HG03064 (cell line): ENCODE measurements around the gene NXN.
"Not testable (repeated sequence)": the region's sequence is repeated elsewhere in the genome, so short reads cannot be mapped to it uniquely, and the experiment has no call there.

ENCODE experiments used
- ATAC-seq: cut with Tn5 transposase; IDR thresholded peaks from one replicate; pipeline ENCODE4 v1.9.1; 2021; ENCODE audit warnings: low read depth; ENCODE audit not compliant: unreplicated experiment

Gene NXN

DNA sequence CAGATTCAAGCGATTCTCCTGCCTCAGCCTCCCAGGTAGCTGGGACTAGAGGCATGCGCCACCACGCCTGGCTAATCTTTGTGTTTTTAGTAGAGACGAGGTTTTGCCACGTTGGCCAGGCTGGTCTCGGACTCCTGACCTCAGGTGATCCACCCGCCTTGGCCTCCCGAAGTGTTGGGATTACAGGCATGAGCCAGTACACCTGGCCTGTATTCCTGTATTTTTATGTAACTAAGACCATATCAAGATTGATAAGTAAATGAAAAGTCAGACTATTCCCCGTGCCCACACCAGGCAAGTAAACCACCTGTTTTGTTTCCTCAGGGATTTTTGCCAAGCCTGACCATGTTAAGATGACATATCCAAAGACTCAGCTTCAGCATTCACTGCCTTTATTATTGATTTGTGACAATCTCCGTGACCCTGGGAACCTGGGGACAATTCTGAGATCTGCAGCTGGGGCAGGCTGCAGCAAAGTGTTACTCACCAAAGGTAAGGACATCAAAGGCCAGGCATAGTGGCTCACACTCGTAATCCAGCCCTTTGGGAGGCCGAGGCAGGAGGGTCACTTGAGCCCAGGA lies 191.8 kb downstream of the NXN start:
- no peak for ATAC-seq

DNA sequence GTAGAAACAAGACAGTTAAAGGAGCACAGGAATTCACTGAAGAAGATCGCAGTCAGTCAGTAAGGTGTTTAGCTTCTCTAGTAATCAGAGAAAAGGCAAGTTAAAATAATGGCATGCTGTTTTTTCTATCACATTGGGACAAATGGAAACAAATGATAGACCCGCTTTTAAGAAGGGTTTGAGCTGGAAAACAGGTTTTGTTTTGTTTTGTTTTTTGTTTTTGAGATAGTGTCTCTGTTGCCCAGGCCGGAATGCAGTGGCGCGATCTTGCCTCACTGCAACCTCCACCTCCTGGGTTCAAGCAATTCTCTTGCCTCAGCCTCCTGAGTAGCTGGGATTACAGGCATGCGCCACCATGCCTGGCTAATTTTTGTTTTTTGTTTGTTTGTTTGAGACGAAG lies 193.7 kb downstream of the NXN start:
- ATAC-seq, result not testable (repeated sequence)

DNA sequence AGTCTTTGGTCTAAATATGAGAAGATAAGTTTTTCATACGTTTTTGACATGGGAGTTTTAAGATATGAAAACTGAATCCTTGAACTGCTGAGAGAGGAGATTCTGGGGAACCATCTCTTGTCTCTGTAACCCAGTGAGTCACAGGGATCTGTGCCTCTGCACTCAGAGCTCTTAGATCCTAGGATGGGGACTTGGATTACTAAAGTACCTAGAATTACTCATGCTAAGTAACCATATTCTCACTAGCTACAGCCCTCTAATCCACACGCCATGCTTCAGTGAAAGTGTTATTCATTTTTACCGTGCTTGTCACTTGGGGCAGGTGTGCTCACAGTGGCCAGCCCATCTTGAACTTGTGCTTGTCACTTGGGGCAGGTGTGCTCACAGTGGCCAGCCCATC lies 195.4 kb downstream of the NXN start:
- ATAC-seq, result no peak

DNA sequence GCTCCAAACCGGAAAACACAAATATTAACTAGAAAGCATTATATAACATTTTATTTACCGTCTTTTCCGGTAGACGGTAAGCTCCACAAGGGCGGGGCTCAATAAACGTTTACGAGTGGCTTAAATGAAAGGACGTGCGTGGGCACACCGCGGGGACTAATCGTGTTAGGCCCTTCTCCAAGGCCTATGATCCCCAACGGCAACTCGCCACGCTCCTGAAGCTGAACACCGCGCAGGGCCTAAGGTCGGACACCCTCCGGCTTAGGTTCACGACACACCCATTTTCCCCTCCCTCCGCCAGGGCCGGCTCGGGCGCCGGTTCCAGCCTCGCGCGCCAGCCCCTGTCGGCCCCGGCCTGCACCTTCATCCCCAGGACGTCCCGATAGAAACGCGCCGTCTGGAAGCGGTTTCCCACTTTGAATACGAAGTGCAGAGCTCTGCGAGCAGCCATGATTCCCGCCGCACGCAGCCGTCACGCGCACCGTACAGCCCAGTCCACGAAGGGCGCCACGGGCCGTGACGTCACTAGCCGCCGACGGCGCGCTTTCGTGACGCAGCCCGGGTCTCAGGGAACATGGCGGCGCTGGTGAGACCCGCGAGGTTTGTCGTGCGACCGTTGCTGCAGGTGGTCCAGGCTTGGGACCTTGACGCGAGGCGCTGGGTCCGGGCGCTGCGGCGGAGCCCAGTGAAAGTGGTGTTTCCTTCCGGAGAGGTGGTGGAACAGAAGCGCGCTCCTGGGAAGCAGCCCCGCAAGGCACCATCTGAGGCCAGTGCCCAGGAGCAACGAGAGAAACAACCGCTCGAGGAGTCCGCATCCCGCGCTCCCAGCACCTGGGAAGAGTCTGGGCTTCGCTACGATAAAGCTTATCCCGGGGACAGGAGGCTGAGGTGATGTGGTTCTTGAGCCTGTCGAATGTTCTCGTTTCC lies 197.5 kb downstream of the NXN start, which contains the start of the genes GLOD4 and MRM3:
TSS of gene GLOD4 (minus strand) at position 476 of the 927 bp plus-strand sequence. CDS start at position 451, 25 bp downstream.
TSS of gene MRM3 (plus strand) at position 549 of the 927 bp plus-strand sequence. CDS start at position 575, 26 bp downstream.
- peak; percentile 65 for ATAC-seq

DNA sequence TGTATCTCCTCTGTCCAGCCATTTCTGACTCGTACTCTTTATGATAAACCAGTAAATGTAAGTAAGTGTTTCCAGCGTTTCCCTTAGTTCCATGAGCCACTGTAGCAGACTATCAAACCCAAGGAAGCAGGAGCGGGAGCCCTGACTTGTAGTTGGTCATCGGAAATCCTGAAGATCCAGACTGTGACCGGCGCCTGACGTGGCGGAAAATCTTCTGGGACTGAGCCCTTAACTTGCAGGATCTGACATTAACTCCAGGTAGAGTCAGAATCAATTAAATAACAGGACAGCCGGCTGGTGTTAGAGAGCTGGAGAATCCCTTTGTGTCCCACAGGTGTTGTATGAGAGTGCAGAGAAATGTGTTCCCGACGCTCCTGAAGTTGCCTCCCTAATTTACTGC lies 201.5 kb downstream of the NXN start:
- no peak for ATAC-seq

DNA sequence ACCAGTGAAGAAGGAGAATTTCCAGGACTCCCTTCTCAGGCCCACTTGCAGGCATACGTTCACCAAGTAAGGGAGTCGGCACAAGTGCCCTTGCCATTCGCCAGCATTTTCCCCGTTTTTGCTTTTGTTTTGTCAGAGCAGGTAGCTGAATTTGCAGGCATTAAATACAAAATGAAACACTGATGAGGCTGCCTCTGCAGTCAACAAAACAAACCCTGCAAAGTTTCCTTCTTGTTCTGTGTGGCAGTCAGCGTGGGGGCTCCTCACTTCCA lies 205.3 kb downstream of the NXN start:
- ATAC-seq, result no peak

DNA sequence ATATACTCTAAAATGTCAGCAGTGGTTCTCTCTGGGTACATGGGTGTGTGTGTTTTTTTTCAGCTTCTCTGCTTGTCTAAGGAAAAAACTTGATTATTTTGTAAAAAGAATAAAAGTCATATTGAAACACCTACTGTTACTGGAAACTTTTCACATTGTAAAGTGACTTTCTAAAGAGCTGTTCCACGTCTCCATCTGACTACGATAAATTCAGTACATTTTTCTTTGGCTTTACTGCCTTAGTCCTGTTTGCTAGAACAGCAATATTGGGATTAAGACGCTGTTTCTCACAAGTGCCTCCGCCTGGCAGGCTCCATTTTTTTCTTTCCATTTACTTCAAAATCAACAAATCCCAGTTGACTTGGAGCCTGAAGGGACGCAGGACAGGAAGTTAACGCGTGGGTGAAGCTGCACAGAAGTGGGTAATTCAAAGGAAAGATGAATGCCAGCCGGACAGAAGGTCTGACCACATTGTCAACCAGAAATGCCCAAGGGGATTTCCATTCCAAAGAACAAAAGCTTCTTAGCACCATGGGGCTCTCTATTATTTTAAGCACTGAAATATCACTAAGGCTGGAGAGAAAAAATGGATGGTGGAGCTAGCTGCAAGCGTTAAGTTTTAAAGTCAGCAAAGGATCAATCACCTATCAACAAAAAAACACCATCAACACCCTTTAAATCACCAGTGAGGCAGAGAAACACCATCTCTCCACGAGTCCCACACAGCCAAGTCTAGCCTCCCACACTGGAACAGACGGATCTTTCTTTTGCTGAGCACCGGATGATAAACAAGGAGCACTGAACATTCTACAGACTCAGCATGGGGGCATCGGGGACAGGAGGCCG lies 205.9 kb downstream of the NXN start:
- ATAC-seq, result no peak

DNA sequence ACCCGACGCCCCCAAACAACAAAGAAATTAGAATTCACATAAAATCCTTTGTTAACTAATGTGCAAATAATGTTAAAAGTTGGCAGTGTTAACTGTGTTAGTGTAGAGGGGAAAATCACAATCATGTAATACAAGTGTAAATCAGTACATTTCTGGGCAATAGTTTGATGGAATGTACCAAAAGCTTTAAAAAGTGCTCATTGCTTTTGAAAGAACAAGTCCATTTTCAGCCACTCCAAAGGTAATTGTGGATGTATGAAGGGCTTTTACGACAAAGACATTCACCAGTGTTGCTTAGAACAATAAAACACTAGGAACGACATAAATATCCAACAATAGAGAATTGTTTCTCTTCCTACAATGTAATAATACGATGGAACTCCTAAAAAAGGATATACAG lies 206.6 kb downstream of the NXN start:
- no peak for ATAC-seq

DNA sequence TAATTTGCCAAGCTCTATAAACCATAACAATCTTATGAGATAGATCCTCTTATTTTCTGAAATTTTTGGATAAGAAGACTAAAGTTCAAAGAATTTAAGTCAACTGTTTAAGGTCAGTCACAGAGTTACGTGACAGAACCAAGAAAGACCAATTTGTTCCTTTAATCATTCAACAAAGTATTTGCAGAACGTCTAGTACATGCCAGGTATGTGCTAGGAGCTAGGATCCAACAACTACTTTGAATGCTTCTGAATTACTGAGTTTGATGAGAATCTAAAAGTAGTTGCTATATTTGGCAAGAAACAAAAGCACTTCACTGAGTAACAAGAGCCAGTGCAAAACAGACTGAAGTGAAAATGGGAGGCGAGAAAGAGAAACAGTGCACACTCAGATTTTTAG lies 212.5 kb downstream of the NXN start:
- ATAC-seq, result no peak

DNA sequence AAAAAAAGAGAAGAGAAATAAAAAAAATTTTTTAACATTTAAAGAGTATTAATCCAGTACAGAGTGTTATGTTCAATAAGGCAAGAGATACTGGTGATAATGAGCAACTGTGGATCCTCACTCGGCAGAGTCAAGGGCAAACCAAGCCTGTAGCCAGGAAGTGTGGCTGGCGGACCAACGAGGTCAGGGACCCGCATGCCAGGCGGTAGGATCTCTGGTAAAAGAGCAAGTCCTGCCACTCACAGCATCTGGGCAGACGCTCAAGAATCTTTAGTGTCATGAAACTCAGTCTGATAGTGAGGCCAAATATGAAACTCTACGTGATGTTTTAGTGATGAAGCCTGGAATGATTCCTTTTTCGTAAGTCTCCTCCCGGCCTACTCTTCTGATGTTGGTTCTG lies 219.2 kb downstream of the NXN start:
- ATAC-seq, result no peak

DNA sequence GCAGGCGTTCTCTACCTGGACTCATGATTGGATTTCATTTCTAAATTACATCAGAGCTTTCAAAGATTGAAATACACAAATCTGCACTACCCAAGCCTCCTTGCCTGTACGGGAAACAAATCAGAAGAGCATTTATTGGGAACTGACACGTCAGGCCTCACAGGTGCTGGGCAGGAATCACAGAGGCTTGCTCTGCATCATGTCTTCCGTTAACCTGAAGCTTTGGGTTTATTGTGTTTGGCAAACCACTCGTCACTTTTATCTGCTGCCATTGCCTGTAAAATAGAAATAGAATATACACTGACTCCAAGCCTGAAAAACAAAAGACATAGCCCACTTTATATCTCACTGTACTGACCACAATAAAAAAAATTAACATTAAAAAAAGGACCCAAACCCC lies 219.6 kb downstream of the NXN start:
- ATAC-seq, result no peak

DNA sequence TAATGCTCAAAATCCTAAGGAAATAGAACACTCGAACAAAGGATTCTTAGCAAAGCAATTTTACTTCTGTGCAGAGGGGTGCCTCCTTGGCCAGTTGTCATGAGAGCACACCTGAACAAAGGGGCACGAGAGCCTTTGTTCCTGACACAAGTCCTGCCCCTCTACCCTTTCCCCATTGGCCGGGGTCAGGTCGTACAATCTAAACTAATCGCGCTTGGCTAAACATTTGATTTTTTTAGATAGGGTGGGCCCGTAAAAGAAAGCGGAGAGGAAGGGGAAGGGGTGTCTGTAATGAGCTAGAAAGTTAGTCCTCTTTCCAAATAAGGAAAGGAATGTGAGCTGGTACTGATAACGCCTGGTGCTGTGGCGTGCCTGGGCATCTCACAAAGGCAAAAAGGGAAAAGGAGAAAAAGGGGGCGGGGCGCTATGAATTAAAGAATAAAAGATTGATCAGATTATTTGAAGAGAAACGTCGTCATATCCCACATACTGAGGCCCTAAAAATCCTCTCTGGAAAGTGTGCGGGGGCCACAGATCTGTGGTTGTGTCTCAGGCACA lies 223.5 kb downstream of the NXN start:
- not testable (repeated sequence) for ATAC-seq

DNA sequence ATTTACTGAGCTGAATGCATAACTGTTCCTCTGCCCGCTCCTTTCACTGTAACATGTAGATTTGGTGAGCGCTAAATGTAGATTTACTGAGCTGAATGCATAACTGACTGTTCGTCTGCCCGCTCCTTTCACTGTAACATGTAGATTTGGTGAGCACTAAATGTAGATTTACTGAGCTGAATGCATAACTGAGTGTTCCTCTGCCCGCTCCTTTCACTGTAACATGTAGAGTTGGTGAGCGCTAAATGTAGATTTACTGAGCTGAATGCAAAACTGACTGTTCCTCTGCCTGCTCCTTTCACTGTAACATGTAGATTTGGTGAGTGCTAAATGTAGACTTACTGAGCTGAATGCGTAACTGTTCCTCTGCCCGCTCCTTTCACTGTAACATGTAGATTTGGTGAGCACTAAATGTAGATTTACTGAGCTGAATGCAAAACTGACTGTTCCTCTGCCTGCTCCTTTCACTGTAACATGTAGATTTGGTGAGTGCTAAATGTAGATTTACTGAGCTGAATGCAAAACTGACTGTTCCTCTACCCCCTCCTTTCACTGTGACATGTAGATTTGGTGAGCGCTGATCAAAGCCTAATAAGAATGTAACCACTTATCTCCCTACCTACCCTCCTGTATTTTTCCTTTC lies 224.1 kb downstream of the NXN start:
- ATAC-seq, result not testable (repeated sequence)

DNA sequence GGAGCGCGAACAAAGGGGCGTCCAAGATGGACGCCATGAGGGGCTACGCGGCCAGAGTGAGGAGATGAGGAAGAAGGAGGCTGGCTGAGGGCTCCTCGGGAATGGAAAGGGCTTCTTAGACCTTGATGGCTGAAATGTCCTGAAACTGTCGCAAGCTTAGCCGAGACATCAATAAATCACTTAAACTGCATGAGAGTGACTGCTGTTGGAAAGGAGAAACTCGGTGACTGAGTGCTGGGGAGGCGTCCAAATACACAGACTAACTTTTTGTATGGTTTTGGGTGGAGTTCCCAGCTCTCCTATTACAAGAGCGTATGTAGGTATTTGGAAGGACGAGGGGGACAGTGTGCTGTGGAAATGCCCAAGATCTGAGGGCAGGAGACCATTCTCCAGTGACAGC lies 226.2 kb downstream of the NXN start:
- no peak for ATAC-seq

DNA sequence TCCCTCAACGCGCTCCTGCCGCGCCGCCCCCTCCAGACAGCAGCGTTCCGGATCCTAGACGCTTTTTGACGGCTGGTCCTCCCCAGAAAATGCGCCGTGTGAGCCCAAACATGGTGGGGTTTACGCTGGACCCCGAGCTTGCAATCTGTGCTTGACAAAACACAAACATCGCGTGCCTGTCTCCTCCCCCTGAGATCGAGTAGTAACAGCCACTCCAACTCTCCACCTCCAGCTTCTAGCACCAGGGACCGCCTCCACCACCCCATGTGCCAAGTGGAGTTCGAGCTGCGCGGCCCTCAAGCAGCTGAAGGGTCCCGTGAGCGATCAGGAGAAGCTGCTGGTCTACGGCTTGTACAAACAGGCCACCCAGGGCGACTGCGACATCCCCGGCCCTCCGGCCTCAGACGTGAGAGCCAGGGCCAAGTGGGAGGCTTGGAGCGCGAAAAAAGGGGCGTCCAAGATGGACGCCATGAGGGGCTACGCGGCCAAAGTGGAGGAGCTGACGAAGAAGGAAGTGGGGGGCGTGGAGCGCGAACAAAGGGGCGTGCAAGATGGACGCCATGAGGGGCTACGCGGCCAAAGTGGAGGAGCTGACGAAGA lies 226.9 kb downstream of the NXN start:
- ATAC-seq, result no peak

DNA sequence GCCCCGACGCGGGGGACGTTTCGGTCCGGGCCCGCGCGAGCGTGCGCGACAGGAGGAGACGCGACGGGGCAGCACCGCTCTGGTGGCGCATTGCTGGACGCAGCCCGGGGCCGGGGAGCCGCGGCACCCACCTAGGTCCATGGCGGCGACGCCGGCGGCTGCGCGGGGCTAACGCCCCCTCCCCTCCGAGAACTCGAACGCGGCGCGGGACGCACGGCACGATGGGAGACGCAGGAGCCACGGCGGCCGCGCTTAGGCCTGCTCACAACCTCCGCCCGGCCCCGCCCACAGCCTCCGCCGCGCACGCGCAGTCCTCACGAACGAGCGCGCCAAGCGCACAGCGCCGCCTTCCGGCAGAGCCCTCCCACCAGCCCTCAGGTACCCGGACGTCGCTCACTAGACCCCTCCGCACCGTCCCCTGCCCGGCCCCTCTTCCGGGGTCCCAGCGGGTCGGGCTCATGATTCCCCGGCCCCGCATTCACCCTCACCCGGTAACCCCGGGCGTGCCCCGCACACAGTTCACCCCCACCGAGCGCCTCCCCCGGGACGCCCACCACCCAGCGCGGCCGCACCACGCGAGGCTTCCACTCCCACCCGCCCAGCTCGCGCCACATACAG lies 227.5 kb downstream of the NXN start, which contains the start of gene GEMIN4:
TSS of gene GEMIN4 (minus strand) at position 263 of the 618 bp plus-strand sequence. CDS start at position 141, 122 bp downstream.
- ATAC-seq, result peak; percentile 66

DNA sequence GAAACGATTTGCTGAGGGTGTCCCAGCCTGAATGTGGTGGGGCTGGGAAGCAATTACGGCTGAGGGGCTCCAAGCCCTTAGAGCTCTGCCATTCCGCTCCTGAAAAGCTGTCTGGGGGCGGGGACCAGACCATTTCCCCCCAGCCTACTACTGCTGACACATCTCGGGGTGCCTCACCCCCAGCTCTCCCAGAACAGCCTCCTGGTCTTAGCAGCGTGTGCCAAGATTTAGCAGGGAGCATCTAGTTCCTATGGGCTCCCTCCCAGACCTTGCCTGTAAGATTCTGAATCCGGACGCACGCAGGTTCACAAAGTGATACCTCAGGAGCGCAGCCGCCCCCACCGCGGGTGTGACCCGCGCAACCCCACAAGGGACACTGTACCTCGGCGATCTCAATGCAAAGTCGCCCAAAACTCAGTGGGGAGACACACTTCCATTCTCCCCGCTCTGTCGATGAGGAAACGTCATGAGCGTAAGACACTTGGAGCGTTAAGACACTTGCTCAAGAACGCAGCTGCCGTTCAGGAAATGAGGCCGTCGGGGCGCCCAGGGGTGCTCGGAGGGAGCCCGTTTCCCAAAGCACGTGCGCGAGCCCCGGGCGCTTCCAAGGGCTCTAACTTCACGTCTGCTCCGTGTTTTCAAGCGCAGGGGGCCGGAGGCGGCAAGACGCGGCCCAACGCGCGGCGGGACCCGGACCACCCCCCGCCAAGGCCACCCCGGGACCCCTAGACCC lies 228.1 kb downstream of the NXN start:
- peak; percentile 36 for ATAC-seq

DNA sequence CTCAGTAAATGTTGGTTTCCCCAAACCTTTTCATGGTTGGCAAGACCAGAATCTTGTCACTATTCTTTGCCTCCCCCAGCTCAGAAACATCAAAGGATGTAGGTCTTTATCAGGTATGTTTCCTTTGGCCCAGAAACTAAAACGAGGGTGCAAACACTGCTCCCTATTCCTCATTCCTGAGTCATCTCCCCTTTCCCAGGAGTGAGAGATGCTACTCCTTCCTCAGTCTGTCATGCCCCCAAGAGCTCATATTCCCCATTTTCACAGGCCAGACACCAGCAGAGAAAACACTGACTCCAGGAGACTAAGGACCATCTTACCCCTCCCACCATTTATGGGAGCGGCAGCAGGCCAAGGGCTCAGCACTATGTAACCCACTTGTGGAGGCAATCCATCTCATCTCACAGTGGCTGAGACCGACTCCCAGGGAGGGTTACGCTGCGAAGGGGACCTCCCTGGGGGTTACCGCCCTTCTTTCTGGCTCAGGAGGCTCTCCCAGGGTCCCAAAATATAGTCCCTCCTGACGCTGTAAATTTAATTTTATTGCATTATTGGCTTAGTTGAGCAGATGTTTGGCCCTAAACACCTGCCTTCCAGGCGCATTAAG lies 229.0 kb downstream of the NXN start:
- no peak for ATAC-seq
